ENCODE data around the gene PLEKHM3.
"Not testable (repeated sequence)": the region's sequence is repeated elsewhere in the genome, so short reads cannot be mapped to it uniquely, and the experiment has no call there.

PLEKHM3 gene

GRCh38 chr2:207920321-207920720 is 105.0 kb downstream of the PLEKHM3 start:
- no peak for DNase-seq

- no peak for DNase-seq
Measured at GRCh38 chr2:207919164-207919919, 106.0 kb downstream of the PLEKHM3 start.

- no peak for DNase-seq
Measured at GRCh38 chr2:207914716-207915115, 110.6 kb downstream of the PLEKHM3 start.

- DNase-seq = no peak
Measured at GRCh38 chr2:207913772-207914358, 111.5 kb downstream of the PLEKHM3 start.

GRCh38 chr2:207911856-207912255 is 113.5 kb downstream of the PLEKHM3 start:
- DNase-seq = no peak

GRCh38 chr2:207911215-207911614 is 114.1 kb downstream of the PLEKHM3 start:
- DNase-seq = no peak

- not testable (repeated sequence) for DNase-seq
Measured at GRCh38 chr2:207906495-207906894, 118.8 kb downstream of the PLEKHM3 start.

GRCh38 chr2:207905546-207905945 is 119.8 kb downstream of the PLEKHM3 start:
- DNase-seq = no peak

GRCh38 chr2:207903236-207903635 is 122.1 kb downstream of the PLEKHM3 start:
- DNase-seq = no peak

GRCh38 chr2:207902821-207903220 is 122.5 kb downstream of the PLEKHM3 start:
- no peak for DNase-seq

GRCh38 chr2:207901829-207902228 is 123.5 kb downstream of the PLEKHM3 start:
- no peak for DNase-seq

GRCh38 chr2:207901401-207901800 is 123.9 kb downstream of the PLEKHM3 start:
- DNase-seq = no peak

GRCh38 chr2:207898354-207898695 is 127.0 kb downstream of the PLEKHM3 start:
- no peak for DNase-seq

- no peak for DNase-seq
Measured at GRCh38 chr2:207897541-207898353, 127.6 kb downstream of the PLEKHM3 start.

GRCh38 chr2:207896525-207897285 is 128.6 kb downstream of the PLEKHM3 start:
- DNase-seq = no peak

- DNase-seq = no peak
Measured at GRCh38 chr2:207895274-207895860, 130.0 kb downstream of the PLEKHM3 start.

GRCh38 chr2:207892716-207893402 is 132.5 kb downstream of the PLEKHM3 start:
- no peak for DNase-seq

- DNase-seq = no peak
Measured at GRCh38 chr2:207891086-207891844, 134.1 kb downstream of the PLEKHM3 start.

- DNase-seq = no peak
Measured at GRCh38 chr2:207887500-207887899, 137.8 kb downstream of the PLEKHM3 start.

- DNase-seq = no peak
Measured at GRCh38 chr2:207885010-207885409, 140.3 kb downstream of the PLEKHM3 start.

GRCh38 chr2:207884127-207884526 is 141.2 kb downstream of the PLEKHM3 start:
- DNase-seq = no peak

Data from stimulated activated naive CD4-positive, alpha-beta T cell (primary cell).